LNCAP (cell line): ENCODE data around the gene OTOGL.
A peak's percentile ranks its signal among the peaks of the same experiment; 100 is the strongest.

Experiments
- TF ChIP-seq, protein P1 (sequence below): fragments of 450-650 bp; IDR thresholded peaks from 2 replicates; pipeline ENCODE4 v1.5.1; 2017; ENCODE audit warnings: mild to moderate bottlenecking

Gene OTOGL

DNA sequence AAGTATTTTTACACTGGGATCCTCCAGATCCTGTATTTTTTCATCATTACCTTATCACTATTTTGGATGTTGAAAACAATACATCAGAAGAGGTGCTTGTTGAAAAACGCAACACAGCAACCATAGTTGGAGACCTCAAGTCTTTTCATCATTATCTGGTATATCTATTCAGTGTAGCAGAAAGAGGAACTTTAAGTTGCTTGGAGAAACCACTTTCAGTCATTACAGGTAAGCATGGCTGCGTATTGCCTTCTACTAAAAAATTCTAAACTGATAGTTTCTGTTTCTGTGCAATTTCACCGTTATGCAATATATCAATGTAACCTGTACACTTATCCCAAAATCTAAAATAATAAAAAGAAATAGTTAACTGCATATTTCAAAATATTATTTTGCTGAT lies 312.4 kb downstream of the OTOGL start:
- TF ChIP-seq, protein P1, sequence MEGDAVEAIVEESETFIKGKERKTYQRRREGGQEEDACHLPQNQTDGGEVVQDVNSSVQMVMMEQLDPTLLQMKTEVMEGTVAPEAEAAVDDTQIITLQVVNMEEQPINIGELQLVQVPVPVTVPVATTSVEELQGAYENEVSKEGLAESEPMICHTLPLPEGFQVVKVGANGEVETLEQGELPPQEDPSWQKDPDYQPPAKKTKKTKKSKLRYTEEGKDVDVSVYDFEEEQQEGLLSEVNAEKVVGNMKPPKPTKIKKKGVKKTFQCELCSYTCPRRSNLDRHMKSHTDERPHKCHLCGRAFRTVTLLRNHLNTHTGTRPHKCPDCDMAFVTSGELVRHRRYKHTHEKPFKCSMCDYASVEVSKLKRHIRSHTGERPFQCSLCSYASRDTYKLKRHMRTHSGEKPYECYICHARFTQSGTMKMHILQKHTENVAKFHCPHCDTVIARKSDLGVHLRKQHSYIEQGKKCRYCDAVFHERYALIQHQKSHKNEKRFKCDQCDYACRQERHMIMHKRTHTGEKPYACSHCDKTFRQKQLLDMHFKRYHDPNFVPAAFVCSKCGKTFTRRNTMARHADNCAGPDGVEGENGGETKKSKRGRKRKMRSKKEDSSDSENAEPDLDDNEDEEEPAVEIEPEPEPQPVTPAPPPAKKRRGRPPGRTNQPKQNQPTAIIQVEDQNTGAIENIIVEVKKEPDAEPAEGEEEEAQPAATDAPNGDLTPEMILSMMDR = no peak

DNA sequence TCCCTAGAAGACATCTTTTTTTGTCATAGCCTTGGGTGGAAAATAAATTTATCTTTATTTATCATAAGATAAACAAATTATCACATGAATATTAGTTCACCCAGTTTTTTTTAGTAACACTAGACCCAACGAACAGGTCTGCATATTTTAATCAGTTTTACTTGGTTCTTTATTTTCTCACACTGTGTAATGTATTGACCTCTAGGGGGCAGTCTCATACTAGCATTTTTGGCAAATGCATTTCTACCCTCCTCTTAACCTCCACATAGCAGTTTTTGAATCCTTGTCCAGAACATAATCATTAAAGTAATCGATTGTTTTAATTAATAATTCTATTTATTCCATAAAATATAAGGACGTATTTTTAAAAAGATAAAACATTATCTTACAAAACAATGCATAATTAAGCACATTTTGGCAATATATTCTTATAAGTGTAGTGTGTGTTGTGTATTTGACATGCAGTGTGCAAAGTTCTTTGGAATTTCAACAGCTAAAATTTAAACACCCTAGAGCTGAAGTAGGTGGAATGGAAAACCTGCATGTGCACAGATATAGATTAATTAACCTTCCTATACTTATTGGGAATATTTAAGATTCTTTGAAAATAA lies 313.1 kb downstream of the OTOGL start:
- TF ChIP-seq, protein P1 = peak; percentile 79

DNA sequence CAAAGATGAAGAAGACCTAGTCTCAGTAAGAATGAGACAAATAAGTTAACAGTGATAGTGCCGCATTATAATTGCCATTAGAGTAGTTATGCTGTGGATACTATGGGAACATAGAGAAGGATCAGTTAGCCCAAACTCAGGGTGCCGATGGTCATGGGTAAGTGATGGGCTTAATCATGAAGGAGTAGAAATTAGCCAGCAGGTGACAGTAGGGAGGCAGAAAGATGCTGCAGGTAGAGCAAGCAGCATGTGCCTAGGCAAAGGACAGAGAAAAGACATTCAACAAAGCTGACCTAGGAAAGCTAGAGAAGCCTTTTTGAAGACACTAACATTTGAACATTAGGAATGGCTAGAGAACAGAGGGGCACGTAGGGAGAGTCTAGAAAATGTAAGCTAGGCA lies 314.1 kb downstream of the OTOGL start:
- TF ChIP-seq, protein P1 = peak; percentile 43; the same call in 1 of the 2 replicates

DNA sequence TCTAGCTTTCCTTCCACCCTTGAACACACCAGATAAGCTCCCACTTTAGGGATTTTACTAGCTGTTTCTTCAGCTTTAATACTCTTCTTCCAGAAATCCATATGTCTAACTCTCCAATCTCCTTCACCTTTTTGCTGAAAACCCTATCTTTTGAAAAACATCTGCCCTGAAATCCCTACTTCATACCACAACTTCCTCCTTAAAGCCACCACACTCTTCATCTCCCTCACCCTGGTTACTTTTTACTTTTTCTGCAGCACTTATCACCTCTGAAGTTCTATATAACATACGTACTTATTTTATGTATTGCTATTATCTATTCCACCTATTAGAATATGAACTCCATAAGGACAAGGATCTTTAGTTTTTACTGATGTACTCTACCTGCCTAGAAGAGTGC lies 316.1 kb downstream of the OTOGL start:
- TF ChIP-seq, protein P1 = no peak

GRCh38 chr12:80419644-80420043 lies 320.3 kb downstream of the OTOGL start:
- TF ChIP-seq, protein P1 = no peak

DNA sequence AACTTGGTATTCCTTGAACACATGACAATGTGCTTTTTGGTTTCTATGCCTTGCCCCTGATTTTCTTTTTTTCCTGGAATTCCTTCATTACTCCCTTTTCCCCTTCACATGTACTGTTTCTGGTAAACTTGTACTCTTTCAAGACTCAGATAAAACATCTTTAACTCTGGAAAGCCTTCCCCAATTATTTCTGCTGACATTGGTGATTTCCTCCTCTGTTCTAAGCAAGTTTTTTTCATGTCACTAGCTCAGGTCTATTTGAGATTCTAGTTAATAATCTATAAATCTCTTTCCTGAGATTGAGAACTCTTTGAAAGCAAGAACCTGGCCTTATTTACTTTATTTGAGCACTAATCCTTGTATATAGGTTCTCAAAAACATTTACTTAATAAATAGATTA lies 320.7 kb downstream of the OTOGL start:
- TF ChIP-seq, protein P1 = no peak

GRCh38 chr12:80422550-80422949 lies 323.2 kb downstream of the OTOGL start:
- TF ChIP-seq, protein P1 = no peak
